ENCODE measurements around the gene CLTCL1.
"Not testable (repeated sequence)": the region's sequence is repeated elsewhere in the genome, so short reads cannot be mapped to it uniquely, and the experiment has no call there.

The CLTCL1 gene
- total RNA-seq, result 0.58 to 2.0 (median 0.67) reads per million in 3 experiments

DNA sequence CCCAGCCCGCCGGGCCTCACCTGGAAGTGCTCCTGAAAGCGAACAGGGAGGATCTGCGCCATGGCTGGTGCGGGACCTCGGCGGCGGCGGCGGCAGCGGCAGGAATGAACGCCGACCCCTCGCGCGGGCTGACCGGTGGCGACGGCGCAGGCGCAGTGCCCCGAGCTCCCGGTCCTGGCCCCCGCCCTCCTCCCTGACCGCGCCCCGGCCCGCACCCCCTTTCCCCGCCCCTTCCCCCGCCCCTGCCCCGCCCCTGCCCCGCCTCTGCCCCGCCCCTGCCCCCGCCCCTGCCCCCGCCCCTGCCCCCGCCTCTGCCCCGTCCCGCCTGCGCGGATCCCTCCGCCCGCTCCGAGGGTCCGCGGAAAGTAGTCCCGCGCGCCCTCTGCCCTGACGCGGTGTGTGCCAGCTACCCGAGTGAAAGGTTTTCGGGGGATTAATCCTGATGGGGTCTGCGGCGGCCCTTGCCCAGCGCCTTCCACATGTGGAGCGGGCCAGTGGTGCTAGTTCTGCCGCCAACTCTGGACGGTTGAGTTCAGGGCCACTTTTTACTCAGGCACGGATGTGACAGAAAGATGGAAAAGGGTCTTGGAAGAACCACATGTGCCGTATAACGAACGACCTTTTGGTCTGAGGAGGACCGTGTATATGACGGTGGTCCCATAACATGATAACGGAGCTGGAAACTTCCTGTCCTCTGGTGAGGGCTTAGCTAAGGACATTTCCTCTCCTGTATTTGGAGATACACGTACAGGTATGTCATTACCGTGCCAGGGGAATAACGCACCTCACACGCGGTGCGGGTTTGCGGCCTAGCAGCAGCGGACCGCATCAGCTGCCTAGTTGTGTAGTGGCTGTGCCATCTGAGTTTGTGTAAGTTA lies at the start of gene CLTCL1:
Gene CLTCL1 (minus strand): TSS at position 140 of the 878 bp plus-strand sequence. CDS start 78 bp downstream, at position 62.
- DNase-seq, result peak; percentile 46

DNA sequence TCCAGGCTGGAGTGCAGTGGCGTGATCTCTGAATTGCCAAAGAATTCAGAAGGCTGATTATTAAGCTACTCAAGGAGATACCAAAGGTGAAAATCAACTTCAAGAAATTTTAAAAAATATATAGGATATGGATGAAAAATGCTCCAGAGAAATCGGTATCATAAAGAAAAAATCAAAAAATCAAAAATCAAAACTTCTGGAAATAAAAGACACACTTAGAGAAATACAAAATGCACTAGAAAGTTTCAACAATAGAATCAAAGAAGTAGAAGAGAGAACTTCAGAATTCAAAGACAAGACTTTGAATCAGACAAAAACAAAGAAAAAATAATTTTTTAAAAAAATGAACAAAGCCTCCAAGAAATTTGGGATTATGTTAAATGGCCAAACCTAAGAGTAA lies 45.6 kb upstream of the CLTCL1 start:
- DNase-seq, result no peak

DNA sequence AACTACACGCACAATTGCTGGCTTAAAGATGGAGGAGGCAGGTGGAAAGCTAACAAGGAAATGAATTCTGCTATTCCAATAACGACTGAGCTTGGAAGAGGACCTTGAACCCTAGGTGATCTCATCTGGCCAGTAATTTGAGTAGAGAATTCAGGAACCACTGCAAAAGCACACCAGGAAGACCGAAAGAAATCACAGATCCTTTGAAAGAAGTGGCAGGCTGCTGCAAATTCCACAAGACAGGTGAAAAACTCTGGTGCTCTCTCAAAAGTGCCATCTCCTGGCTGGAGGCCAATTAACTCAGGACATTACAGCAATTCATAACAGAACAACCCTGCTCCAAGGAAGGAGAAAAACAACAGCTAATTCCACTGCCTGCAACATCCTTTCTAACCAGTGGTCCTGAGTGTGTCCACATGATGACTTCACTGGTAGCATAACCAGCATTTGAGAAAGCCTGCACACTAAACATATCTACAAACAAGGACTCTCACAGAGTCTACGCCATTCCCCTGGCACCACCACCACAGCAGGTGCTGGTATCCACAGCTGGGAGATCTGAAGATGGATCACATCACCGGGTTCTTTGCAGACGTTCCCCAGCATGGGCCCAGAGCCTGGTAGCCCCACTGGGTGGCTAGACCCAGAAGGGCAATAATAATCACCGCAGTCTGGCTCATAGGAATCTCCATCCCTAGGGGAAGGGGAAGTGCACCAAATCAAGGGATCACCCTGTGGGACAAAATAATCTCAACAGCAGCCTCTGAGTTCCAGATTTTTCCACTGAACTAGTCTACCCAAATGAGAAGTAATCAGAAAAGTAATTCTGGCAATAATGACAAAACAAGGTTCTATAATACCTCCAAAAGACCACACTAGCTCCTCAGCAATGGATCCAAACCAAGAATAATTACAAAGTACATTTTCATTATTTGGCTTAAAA lies 44.9 kb upstream of the CLTCL1 start:
- DNase-seq, result no peak

DNA sequence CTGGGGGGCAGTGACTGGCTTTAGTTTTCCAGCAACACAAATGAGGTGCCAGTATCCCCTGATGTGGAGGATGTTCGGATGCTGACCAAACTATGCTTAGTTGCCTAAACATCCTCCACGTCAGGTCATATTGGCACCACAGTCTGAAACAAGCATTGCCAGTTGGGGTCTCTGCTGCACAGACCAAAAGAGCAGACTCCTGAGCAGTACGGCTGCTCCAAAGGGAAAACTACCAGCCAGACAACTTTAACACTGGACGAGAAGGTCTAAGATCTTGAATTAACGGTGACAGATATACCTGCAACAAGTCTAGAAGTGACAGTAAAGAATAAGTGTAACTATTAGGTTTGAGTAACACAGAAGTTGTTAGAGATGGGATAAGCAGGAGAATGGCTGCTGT lies 40.5 kb upstream of the CLTCL1 start:
- no peak for DNase-seq

DNA sequence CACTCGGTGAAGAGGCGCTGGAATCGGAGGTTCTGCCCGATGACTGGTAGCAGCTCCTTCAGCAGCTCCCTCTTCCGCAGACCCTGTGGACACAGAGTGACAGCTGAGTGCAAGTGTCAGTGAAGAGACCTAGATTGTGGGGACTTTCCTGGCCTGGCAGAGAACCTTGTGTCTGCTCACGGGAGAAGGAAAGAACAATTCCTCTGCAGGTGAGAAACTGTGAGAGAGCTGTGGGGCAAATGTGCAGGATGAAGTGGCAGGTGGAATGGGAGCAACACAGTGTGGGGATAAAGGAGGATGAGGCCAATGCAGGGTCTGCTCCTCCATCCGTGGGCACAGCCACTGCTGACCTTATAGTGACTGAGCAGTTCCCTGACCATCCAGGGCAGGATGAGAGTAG lies 40.0 kb upstream of the CLTCL1 start:
- no peak for DNase-seq

DNA sequence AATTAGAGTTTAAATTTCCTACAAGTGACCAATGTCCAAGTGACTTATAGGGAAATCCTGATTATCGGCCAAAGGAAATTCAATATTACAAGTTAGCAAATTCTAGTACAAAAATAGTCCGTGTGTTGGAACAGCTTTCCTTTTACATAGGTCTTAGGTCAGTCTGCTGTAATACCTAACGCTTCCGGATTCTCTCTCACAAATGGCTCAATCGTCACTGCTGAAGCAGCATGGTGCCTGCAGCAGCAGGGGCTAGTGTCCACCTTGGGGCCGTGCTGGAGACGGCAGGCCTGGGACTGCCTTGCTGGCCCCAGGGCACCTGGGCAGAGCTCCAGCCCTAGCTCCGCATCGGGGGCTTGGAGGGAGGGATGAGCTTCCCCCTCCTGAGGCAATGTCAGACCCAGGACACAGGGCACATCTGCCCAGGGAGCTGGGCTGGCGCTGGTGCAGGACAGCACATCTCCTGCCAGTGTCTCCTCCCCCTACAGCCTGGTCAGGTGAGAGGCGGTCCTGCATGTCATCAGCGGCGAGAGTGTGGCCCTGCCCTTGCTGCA lies 39.4 kb upstream of the CLTCL1 start:
- no peak for DNase-seq

DNA sequence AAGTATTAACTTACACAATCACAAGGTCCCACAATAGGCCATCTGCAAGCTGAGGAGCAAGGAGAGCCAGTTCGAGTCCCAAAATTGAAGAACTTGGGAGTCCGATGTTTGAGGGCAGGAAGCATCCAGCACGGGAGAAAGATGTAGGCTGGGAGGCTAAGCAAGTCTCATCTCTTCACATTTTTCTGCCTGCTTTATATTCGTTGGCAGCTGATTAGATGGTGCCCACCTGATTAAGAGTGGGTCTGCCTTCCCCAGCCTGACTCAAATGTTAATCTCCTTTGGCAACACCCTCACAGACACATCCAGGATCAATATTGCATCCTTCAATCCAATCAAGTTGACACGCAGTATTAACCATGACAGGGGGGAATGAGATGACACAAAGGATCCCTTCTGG lies 38.7 kb upstream of the CLTCL1 start:
- not testable (repeated sequence) for DNase-seq

DNA sequence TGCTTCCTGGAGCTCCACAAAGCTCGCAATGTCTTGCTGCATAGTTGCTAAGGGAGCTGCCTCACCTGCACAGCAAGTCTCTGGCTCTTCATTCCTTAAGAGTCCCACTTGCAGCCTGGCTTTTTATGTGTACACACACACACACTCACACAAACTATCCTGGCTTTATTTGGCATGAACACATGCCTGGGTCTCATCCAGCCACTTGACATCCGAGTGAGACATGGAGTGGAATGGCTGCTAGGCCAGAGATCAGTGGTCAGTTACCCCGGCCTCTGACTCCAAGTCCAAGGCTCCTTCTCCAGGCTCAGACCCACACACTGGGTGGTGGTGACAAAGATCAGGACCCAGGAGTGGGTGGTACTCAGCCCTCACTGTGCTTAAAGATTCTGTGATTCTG lies 37.9 kb upstream of the CLTCL1 start:
- no peak for DNase-seq

DNA sequence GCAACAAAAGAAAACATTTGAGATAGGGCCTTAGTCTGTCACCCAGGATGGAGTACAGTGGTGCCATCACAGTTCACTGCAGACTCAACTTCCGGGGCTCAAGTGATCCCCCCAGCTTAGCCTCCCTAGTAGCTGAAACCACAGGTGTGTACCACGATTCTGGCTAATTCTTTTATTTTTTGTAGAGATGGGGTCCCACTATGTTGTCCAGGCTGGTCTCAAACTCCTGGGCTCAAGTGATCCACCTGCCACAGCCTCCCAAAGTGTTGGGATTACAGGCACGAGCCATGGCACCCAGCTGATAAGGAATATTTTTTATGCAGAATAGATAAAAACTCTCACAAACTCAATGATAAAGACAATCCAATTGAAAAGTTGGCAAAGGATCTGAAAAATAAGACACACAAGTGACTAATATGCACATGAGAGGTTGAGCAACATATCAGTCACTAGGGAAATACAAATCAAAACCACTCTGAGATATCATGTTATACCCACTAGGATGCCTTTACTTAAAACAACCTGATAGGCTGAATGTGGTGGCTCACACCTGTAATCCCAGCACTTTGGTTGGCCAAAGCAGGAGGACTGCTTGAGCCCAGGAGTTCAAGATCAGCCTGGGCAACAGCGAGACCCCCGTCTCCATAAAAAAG lies 33.9 kb upstream of the CLTCL1 start:
- DNase-seq, result no peak

DNA sequence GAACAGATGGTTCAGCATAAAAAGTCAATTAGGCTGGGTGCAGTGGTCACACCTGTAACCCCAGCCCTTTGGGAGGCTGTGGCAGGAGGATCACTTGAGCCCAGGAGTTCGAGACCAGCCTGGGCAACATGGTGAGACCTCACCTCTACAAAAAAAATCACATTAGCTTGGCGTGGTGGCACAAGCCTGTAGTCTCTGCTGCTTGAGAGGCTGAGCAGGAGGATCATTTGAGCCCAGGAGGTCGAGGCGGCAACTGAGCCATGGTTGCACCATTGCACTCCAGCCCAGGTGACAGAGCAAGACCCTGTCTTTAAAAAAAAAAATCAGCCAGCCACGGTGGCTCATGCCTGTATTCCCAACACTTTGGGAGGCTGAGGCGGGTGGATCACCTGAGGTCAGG lies 31.9 kb upstream of the CLTCL1 start:
- DNase-seq, result not testable (repeated sequence)

DNA sequence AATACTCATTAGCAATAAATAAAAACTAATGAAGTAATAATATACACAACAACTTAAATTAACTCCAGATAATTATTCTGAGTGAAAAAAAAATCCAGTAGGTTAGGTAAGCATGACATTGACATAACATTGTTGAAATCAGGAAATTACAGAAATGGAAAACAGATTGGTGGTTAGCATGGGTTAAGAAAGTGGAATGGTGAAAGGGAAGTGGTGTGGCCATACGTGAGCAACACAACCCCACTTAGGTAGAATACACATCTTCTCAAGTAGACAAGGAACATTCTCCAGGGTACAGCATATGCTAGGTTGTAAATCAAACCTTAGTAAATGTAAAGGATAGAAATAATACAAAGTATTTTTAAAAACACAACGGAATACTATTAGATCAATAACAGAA lies 30.2 kb upstream of the CLTCL1 start:
- no peak for DNase-seq

DNA sequence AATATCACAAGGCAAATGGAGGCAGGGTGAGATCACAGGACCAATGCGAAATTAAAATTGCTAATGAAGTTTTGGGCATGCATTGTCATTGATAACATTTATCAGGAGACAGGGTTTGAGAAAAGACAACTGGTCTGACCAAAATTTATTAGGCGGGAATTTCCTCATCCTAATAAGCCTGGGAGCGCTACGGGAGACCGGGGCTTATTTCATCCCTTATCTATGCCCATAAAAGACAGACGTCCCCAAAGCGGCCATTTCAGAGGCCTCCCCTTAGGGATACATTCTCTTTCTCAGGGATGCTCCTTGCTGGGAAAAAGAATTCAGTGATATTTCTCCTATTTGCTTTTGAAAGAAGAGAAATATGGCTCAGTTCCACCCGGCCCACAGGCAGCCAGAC lies 28.6 kb upstream of the CLTCL1 start:
- not testable (repeated sequence) for DNase-seq

DNA sequence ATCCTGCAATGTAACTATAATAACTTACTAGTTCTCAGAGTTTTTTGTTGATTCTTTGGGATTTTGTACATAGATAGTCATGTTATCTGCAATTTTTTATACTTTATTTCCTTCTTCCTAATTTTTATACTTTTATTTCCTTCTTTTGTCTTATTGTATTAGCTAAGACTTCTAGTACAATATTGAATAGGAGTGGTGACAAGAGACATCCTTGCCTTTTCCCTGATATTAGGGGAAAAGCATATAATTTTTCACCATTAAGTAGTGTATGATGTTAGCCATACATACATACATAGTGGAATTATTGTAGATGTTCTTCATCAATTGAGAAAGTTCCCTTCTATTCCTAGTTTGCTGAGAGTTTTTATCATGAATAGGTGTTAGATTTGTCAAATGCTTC lies 27.8 kb upstream of the CLTCL1 start:
- DNase-seq, result no peak

DNA sequence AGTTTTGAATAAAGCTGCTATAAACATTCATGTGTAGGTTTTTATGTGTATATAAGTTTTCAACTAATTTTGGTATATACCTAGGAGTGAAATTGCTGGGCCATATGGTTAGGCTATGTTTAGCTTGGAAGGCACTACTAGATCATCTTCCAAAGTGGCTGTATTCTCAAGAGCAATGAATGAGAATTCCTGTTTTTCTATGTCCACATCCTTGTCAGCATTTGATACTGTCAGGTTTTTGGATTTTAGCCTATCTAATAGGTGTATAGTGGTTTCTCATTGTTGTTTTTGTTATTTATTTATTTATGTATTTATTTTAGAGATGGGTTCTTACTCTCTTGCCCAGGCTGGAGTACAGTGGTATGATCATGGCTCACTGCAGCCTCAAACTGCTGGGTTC lies 26.3 kb upstream of the CLTCL1 start:
- DNase-seq, result no peak

DNA sequence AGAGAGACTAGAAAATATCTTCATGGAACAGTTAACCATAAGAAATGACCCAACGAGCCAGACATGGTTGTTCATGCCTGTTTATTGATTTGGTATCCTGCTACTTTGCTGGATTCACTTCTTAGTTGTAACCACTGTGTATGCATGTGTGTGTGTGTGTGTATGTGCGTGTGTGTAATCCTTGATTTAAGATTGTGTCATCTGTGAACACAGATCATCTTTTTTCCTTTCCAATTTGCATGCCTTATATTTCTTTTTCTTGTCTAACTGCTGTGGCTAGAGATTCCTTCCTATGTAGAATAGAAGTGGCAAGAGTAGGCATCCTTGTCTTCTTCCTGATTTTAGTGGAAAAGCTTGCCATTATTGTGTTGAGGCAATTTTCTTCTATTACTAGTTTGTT lies 16.4 kb upstream of the CLTCL1 start:
- DNase-seq, result no peak

DNA sequence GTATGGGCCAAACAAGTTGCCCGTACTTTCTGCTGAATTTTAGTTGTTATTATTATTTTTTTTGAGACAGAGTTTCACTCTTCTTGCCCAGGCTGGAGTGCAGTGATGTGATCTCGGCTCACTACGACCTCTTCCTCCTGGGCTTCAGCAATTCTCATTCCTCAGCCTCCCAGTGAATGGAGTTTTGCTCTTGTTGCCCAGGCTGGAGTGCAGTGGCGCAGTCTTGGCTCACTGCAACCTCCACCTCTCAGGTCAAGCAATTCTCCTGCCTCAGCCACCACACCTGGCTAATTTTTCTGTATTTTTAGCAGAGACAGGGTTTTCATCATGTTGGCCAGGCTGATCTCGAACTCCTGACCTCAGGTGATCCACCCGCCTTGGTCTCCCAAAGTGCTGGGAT lies 15.0 kb upstream of the CLTCL1 start:
- DNase-seq, result not testable (repeated sequence)

DNA sequence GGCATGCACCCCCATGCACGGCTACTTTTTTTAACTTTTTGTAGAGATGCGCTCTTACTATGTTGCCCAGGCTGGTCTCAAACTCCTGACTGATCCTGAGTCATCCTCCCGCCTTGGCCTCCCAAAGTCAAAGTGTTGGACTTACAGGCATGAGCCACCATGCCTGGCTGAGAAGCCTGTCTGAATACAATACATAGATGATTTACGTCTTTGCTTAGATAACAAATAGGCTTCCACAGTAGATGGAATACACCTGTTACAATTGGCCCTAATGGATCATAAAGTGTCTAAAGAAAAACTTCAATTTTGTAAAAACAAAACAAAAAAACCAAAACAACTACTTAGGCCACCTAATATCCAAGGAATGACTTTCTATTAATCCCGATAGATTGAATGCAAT lies 13.0 kb upstream of the CLTCL1 start:
- DNase-seq, result no peak

DNA sequence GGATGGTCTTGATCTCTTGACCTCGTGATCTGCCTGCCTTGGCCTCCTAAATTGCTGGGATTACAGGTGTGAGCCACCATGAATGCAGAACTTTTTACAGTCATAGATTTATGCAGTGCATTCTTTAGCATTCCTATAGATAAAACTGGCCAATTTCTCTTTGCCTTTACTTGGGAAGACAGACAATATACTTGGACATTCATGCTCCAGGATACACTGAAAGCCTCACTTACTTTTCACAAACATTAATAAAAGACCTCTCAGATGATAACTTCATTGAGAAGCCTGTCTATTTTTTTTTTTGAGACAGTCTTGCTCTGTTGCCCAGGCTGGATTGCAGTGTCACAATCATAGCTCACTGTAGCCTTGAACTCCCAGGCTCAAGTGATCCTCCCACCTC lies 12.3 kb upstream of the CLTCL1 start:
- DNase-seq, result no peak

DNA sequence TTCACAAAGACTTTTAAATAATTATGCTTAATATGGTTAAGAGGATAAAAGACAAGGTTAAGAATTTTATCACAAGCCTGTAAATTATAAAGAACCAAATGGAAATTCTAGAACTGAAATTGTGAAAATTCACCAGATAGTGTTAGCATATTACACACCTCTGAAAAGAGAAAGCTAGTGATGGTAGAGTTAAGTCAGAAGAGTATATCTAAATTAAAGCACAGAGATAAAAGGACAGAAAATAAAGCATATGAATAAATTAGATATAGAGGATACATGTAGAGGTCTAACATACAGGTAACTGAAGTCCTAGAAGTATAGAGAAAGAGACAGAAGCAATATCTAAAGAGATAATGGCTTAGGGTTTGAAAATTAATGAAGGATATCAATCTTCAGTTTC lies 4.2 kb upstream of the CLTCL1 start:
- no peak for DNase-seq

DNA sequence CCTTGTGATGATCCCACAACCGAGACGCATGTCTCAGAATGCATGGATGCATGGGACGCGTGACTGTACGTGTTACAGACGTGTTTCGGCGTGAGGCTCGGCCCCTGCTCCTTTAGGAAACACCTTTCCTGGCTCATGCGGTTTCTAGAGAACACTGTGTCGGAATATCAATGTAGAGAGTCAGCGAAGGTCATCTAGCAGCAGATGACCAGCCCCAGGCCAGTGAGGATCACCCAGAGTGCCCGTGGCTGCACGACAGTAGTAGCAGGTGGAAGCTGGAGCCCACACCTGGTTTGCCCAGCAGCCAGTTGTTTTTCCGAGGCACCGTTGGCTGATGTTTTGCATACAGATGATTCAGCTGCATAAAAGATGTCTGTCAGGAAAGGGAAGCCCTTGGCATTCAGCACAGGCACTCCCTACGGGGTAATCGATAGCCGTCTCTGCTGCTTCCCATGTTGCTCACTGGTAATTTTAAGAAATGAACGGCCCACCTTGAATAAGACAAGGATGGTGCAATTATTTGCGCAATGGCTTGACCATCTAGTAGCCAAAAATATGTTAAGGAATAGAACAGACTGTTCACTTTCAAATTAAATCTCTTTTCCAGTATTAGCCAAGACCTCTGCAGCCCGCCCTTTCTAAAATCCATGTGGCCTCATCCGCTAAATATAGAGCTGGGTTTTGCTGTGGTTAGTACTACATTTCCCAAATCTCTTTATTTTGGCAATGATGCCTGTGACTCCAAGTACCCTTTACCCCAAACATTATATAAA lies 1.1 kb upstream of the CLTCL1 start:
- no peak for DNase-seq

DNA sequence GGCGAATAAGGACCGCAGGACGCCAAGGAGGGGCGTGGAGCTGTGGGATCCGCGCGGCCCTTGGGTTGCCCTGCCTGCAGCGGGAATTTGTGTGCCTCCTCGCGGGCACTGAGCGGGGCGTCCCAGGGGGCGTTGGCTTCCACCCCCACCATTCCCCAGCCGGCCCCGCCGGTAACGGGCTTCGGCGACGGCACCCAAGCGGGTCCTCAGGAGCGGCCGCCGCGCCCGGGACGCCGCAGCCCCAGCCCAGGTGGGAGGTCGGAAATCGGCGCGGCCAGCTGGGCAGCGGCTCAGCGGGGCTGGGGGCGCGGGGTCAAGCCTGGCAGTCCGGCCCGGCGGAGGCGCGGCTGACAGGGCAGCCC lies 320 bp downstream of the CLTCL1 start:
- DNase-seq, result peak; percentile 9
